Measurements from ENCODE around the gene TNIK. TPM values are rescaled to one million over a fixed set of nuclear protein-coding genes. Genes with fewer than 3 reads are reported as not detected.
"Not testable (repeated sequence)": the region's sequence is repeated elsewhere in the genome, so short reads cannot be mapped to it uniquely, and the experiment has no call there.

TNIK gene
- polyA plus RNA-seq, 3 donors: 16.5 to 22.3 (median 18.0) TPM

- no peak for DNase-seq (ENCODE audit: low read depth in 3 of 3, low spot score in 2 of 3)
Measured at GRCh38 chr3:171390051-171390941, 69.9 kb downstream of the TNIK start.

- no peak for DNase-seq (ENCODE audit: low read depth in 3 of 3, low spot score in 2 of 3)
Measured at GRCh38 chr3:171389491-171389890, 70.7 kb downstream of the TNIK start.

GRCh38 chr3:171388527-171388926 is 71.7 kb downstream of the TNIK start:
- no peak for DNase-seq (ENCODE audit: low read depth in 3 of 3, low spot score in 2 of 3)

- DNase-seq (ENCODE audit: low read depth in 3 of 3, low spot score in 2 of 3): no peak
Measured at GRCh38 chr3:171387062-171387461, 73.1 kb downstream of the TNIK start.

- no peak for DNase-seq (ENCODE audit: low read depth in 3 of 3, low spot score in 2 of 3)
Measured at GRCh38 chr3:171385086-171385485, 75.1 kb downstream of the TNIK start.

GRCh38 chr3:171384101-171384891 is 75.9 kb downstream of the TNIK start:
- no peak for DNase-seq (ENCODE audit: low read depth in 3 of 3, low spot score in 2 of 3)

- no peak for DNase-seq (ENCODE audit: low read depth in 3 of 3, low spot score in 2 of 3)
Measured at GRCh38 chr3:171383206-171384018, 76.8 kb downstream of the TNIK start.

GRCh38 chr3:171382347-171382746 is 77.9 kb downstream of the TNIK start:
- DNase-seq (ENCODE audit: low read depth in 3 of 3, low spot score in 2 of 3): not testable (repeated sequence)

GRCh38 chr3:171380711-171381425 is 79.3 kb downstream of the TNIK start:
- DNase-seq (ENCODE audit: low read depth in 3 of 3, low spot score in 2 of 3): no peak

GRCh38 chr3:171379961-171380483 is 80.2 kb downstream of the TNIK start:
- DNase-seq (ENCODE audit: low read depth in 3 of 3, low spot score in 2 of 3): no peak

GRCh38 chr3:171379281-171379680 is 80.9 kb downstream of the TNIK start:
- no peak for DNase-seq (ENCODE audit: low read depth in 3 of 3, low spot score in 2 of 3)

GRCh38 chr3:171378586-171378985 is 81.6 kb downstream of the TNIK start:
- DNase-seq (ENCODE audit: low read depth in 3 of 3, low spot score in 2 of 3): no peak

GRCh38 chr3:171377859-171378258 is 82.3 kb downstream of the TNIK start:
- DNase-seq (ENCODE audit: low read depth in 3 of 3, low spot score in 2 of 3): no peak

GRCh38 chr3:171376596-171376947 is 83.6 kb downstream of the TNIK start:
- DNase-seq (ENCODE audit: low read depth in 3 of 3, low spot score in 2 of 3): no peak

- DNase-seq (ENCODE audit: low read depth in 3 of 3, low spot score in 2 of 3): no peak
Measured at GRCh38 chr3:171375666-171376595, 84.3 kb downstream of the TNIK start.

GRCh38 chr3:171374661-171375285 is 85.4 kb downstream of the TNIK start:
- no peak for DNase-seq (ENCODE audit: low read depth in 3 of 3, low spot score in 2 of 3)

GRCh38 chr3:171374260-171374659 is 85.9 kb downstream of the TNIK start:
- no peak for DNase-seq (ENCODE audit: low read depth in 3 of 3, low spot score in 2 of 3)

- no peak for DNase-seq (ENCODE audit: low read depth in 3 of 3, low spot score in 2 of 3)
Measured at GRCh38 chr3:171373711-171374110, 86.5 kb downstream of the TNIK start.

- no peak for DNase-seq (ENCODE audit: low read depth in 3 of 3, low spot score in 2 of 3)
Measured at GRCh38 chr3:171372694-171373093, 87.5 kb downstream of the TNIK start.
